ENCODE results near the gene UQCRHL.

DNA sequence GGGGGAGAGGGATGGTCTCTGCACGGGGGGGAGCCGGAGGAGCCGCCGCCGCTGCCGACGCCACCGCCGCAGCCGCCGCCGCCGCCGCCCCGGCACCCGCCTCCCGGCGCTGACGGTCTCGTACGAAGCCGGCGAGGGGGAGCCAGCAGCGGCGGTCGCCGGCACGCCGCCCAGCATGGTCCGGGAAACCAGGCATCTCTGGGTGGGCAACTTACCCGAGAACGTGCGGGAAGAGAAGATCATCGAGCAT, 40.4 kb upstream of the UQCRHL start:
- TF ChIP-seq, protein P1, sequence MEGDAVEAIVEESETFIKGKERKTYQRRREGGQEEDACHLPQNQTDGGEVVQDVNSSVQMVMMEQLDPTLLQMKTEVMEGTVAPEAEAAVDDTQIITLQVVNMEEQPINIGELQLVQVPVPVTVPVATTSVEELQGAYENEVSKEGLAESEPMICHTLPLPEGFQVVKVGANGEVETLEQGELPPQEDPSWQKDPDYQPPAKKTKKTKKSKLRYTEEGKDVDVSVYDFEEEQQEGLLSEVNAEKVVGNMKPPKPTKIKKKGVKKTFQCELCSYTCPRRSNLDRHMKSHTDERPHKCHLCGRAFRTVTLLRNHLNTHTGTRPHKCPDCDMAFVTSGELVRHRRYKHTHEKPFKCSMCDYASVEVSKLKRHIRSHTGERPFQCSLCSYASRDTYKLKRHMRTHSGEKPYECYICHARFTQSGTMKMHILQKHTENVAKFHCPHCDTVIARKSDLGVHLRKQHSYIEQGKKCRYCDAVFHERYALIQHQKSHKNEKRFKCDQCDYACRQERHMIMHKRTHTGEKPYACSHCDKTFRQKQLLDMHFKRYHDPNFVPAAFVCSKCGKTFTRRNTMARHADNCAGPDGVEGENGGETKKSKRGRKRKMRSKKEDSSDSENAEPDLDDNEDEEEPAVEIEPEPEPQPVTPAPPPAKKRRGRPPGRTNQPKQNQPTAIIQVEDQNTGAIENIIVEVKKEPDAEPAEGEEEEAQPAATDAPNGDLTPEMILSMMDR (IDR thresholded peaks at IDR 0.05 in 2 of 3, conservative IDR thresholded peaks at IDR 0.05 in 1 of 3; ENCODE audit: control insufficient read depth in 2 of 3, extremely low read depth in 1 of 3, insufficient read depth in 1 of 3, low read depth in 3 of 3, low read length in 3 of 3): no peak
- TF ChIP-seq SP1 (IDR thresholded peaks at IDR 0.05; ENCODE audit: low read depth, low read length) (no peak), SREBF2 (IDR thresholded peaks at IDR 0.05; ENCODE audit: low read length) (no peak), POLR2AphosphoS5 (IDR thresholded peaks at IDR 0.05; ENCODE audit: low read length) (no peak), EZH2 (IDR thresholded peaks at IDR 0.05; ENCODE audit: borderline replicate concordance, control insufficient read depth, low read depth, low read length) (no peak), YY1 (IDR thresholded peaks at IDR 0.05; ENCODE audit: low read depth, low read length) (peak; percentile 15; the same call in 1 of the 2 replicates), ZZZ3 (IDR thresholded peaks at IDR 0.05; ENCODE audit: control insufficient read depth, insufficient read length, low read depth) (no peak), SRF (IDR thresholded peaks at IDR 0.05; ENCODE audit: low read depth in 2 of 2, low read length in 2 of 2) (no peak), SUZ12 (IDR thresholded peaks at IDR 0.05; ENCODE audit: unreplicated experiment) (no peak), MXI1 (IDR thresholded peaks at IDR 0.05; ENCODE audit: low read depth, low read length) (no peak), CREB1 (IDR thresholded peaks at IDR 0.05; ENCODE audit: low read depth) (no peak)
- TF ChIP-seq, protein P2, sequence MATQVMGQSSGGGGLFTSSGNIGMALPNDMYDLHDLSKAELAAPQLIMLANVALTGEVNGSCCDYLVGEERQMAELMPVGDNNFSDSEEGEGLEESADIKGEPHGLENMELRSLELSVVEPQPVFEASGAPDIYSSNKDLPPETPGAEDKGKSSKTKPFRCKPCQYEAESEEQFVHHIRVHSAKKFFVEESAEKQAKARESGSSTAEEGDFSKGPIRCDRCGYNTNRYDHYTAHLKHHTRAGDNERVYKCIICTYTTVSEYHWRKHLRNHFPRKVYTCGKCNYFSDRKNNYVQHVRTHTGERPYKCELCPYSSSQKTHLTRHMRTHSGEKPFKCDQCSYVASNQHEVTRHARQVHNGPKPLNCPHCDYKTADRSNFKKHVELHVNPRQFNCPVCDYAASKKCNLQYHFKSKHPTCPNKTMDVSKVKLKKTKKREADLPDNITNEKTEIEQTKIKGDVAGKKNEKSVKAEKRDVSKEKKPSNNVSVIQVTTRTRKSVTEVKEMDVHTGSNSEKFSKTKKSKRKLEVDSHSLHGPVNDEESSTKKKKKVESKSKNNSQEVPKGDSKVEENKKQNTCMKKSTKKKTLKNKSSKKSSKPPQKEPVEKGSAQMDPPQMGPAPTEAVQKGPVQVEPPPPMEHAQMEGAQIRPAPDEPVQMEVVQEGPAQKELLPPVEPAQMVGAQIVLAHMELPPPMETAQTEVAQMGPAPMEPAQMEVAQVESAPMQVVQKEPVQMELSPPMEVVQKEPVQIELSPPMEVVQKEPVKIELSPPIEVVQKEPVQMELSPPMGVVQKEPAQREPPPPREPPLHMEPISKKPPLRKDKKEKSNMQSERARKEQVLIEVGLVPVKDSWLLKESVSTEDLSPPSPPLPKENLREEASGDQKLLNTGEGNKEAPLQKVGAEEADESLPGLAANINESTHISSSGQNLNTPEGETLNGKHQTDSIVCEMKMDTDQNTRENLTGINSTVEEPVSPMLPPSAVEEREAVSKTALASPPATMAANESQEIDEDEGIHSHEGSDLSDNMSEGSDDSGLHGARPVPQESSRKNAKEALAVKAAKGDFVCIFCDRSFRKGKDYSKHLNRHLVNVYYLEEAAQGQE (IDR thresholded peaks at IDR 0.05; ENCODE audit: low read depth, low read length): no peak
- TF ChIP-seq, protein P3, sequence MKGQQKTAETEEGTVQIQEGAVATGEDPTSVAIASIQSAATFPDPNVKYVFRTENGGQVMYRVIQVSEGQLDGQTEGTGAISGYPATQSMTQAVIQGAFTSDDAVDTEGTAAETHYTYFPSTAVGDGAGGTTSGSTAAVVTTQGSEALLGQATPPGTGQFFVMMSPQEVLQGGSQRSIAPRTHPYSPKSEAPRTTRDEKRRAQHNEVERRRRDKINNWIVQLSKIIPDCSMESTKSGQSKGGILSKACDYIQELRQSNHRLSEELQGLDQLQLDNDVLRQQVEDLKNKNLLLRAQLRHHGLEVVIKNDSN (IDR thresholded peaks at IDR 0.05; ENCODE audit: borderline replicate concordance, extremely low read length, insufficient read depth, low read depth, low read length): no peak
- TF ChIP-seq, protein P4, sequence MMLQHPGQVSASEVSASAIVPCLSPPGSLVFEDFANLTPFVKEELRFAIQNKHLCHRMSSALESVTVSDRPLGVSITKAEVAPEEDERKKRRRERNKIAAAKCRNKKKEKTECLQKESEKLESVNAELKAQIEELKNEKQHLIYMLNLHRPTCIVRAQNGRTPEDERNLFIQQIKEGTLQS (IDR thresholded peaks at IDR 0.05; ENCODE audit: borderline replicate concordance, extremely low read depth, low read depth, low read length): no peak
